A549 treated with Mapracorat at 1 μM for 4 hours (cell line): ENCODE measurements around the gene GPSM1. TPM values are rescaled to one million over a fixed set of nuclear protein-coding genes. Genes with fewer than 3 reads are reported as not detected.

Experiments
- total RNA-seq: library from RNA; stranded (reverse); fragments of 200-300 nt; extraction: Qiagen RNA extraction; gene quantifications from 5 replicates; pipeline ENCODE4 v1.2.3, GENCODE V29; 2022

GPSM1 gene
- 9.3 to 15.6 TPM (median 13.1 TPM) in 5 replicates for total RNA-seq

GRCh38 chr9:136327304-136327974, at the start of gene GPSM1:
Gene GPSM1, plus strand, starts transcription at chr9:136327539. Its CDS starts 157 bp downstream, at chr9:136327696.

GRCh38 chr9:136303825-136304416, 23.4 kb upstream of the GPSM1 start, which contains the start of gene CCDC187:
Gene CCDC187, minus strand, starts transcription at chr9:136304094. Its CDS starts 264 bp downstream, at chr9:136303830.

GRCh38 chr9:136363106-136363948, 36.0 kb downstream of the GPSM1 start, which contains the start of gene DNLZ:
Gene DNLZ, minus strand, starts transcription at chr9:136363744. Its CDS starts 30 bp downstream, at chr9:136363714.

GRCh38 chr9:136373300-136374182, 46.2 kb downstream of the GPSM1 start, which contains the start of gene CARD9:
Gene CARD9, minus strand, starts transcription at chr9:136373669. Its CDS starts 1,591 bp downstream, at chr9:136372078.

GRCh38 chr9:136400038-136400834, 72.9 kb downstream of the GPSM1 start, which contains the start of gene SNAPC4:
Gene SNAPC4, minus strand, starts transcription at chr9:136400170. Its CDS starts 1,742 bp downstream, at chr9:136398428.

Other genes starting within 250 kb of the GPSM1 start
- 22.1 to 39.3 TPM (median 34.7 TPM) in 5 replicates for gene NACC2, start 232.2 kb upstream of the GPSM1 start, total RNA-seq
- gene TMEM250, start 208.7 kb upstream of the GPSM1 start, total RNA-seq: 30.3 to 49.9 TPM (median 46.4 TPM) in 5 replicates
- 0.05 to 0.20 TPM (median 0.12 TPM) in 5 replicates for gene LHX3, start 122.4 kb upstream of the GPSM1 start, total RNA-seq
- gene QSOX2, start 81.7 kb upstream of the GPSM1 start, total RNA-seq: 22.2 to 27.8 TPM (median 27.2 TPM) in 5 replicates
- 0.05 TPM in 1 of 5 replicates, not detected in the others for gene CCDC187, start 23.4 kb upstream of the GPSM1 start, total RNA-seq
- 22.3 to 44.7 TPM (median 37.5 TPM) in 5 replicates for gene DNLZ, start 36.2 kb downstream of the GPSM1 start, total RNA-seq
- 0.50 to 1.8 TPM (median 1.3 TPM) in 5 replicates for gene CARD9, start 46.1 kb downstream of the GPSM1 start, total RNA-seq
- gene SNAPC4, start 72.6 kb downstream of the GPSM1 start, total RNA-seq: 9.5 to 14.3 TPM (median 13.0 TPM) in 5 replicates
- gene ENTR1, start 83.1 kb downstream of the GPSM1 start, total RNA-seq: 54.8 to 78.3 TPM (median 73.3 TPM) in 5 replicates
- gene PMPCA, start 83.1 kb downstream of the GPSM1 start, total RNA-seq: 75.7 to 91.9 TPM (median 81.3 TPM) in 5 replicates
- gene INPP5E, start 112.3 kb downstream of the GPSM1 start, total RNA-seq: 13.8 to 22.7 TPM (median 20.9 TPM) in 5 replicates
- gene SEC16A, start 155.5 kb downstream of the GPSM1 start, total RNA-seq: 49.0 to 59.6 TPM (median 57.8 TPM) in 5 replicates
- 7.3 to 12.9 TPM (median 12.0 TPM) in 5 replicates for gene NOTCH1, start 218.5 kb downstream of the GPSM1 start, total RNA-seq